ENCODE measurements around the gene MYMX.

MYMX gene

GRCh38 chr6:44171899-44172546 is 44.7 kb upstream of the MYMX start:
- no peak overlapping the region for H3K27ac ChIP-seq
- H3K4me1 ChIP-seq, result no peaks in the 10 kb centered on the region
- no peak overlapping the region for H3K4me2 ChIP-seq (ENCODE audit: low read length)
- no peaks in the 10 kb centered on the region for H3K9me3 ChIP-seq (ENCODE audit: control insufficient read depth, low read length)
- H3K9ac ChIP-seq, result no peak overlapping the region
- no peak overlapping the region for H3K4me3 ChIP-seq (ENCODE audit: low read depth, low read length)
- no peak overlapping the region for H2AFZ ChIP-seq
- no peaks in the 10 kb centered on the region for H3K36me3 ChIP-seq (ENCODE audit: control insufficient read depth, insufficient read depth, low read length)
- H3K79me2 ChIP-seq, result no peaks in the 10 kb centered on the region
- no peak for TF ChIP-seq CTCF (IDR thresholded peaks at IDR 0.05)
- no peaks in the 10 kb centered on the region for H3K27me3 ChIP-seq (ENCODE audit: control insufficient read depth, insufficient read depth, low read length)

GRCh38 chr6:44172731-44173500 is 43.8 kb upstream of the MYMX start:
- Histone ChIP-seq H3K27ac (no peak overlapping the region), H2AFZ (peak overlapping the region; percentile 5), H3K9ac (no peak overlapping the region), H3K27me3 (ENCODE audit: control insufficient read depth, insufficient read depth, low read length) (no peaks in the 10 kb centered on the region), H3K9me3 (ENCODE audit: control insufficient read depth, low read length) (no peaks in the 10 kb centered on the region), H3K4me3 (ENCODE audit: low read depth, low read length) (no peak overlapping the region), H3K36me3 (ENCODE audit: control insufficient read depth, insufficient read depth, low read length) (no peaks in the 10 kb centered on the region), H3K79me2 (no peaks in the 10 kb centered on the region), H3K4me1 (no peaks in the 10 kb centered on the region), H3K4me2 (ENCODE audit: low read length) (no peak overlapping the region)
- TF ChIP-seq CTCF (IDR thresholded peaks at IDR 0.05), result peak; percentile 89

- no peak overlapping the region for H3K4me2 ChIP-seq (ENCODE audit: low read length)
- H3K27ac ChIP-seq, result no peak overlapping the region
- H3K27me3 ChIP-seq (ENCODE audit: control insufficient read depth, insufficient read depth, low read length), result no peaks in the 10 kb centered on the region
Measured at GRCh38 chr6:44176130-44176761, 40.5 kb upstream of the MYMX start.

GRCh38 chr6:44176762-44177509 is 39.8 kb upstream of the MYMX start:
- Histone ChIP-seq H3K4me2 (ENCODE audit: low read length) (no peak overlapping the region), H3K4me3 (ENCODE audit: low read depth, low read length) (no peak overlapping the region), H3K27ac (no peak overlapping the region), H3K4me1 (no peaks in the 10 kb centered on the region), H3K9ac (no peak overlapping the region), H2AFZ (no peak overlapping the region), H3K36me3 (ENCODE audit: control insufficient read depth, insufficient read depth, low read length) (no peaks in the 10 kb centered on the region), H3K79me2 (no peaks in the 10 kb centered on the region), H3K9me3 (ENCODE audit: control insufficient read depth, low read length) (no peaks in the 10 kb centered on the region), H3K27me3 (ENCODE audit: control insufficient read depth, insufficient read depth, low read length) (no peaks in the 10 kb centered on the region)
- TF ChIP-seq CTCF (IDR thresholded peaks at IDR 0.05), result no peak

More at GRCh38 chr6:44176130-44176761, 40.5 kb upstream of the MYMX start:
- Histone ChIP-seq H3K36me3 (ENCODE audit: control insufficient read depth, insufficient read depth, low read length) (no peaks in the 10 kb centered on the region), H3K4me3 (ENCODE audit: low read depth, low read length) (no peak overlapping the region), H3K9me3 (ENCODE audit: control insufficient read depth, low read length) (no peaks in the 10 kb centered on the region), H2AFZ (no peak overlapping the region), H3K4me1 (no peaks in the 10 kb centered on the region), H3K9ac (no peak overlapping the region), H3K79me2 (no peaks in the 10 kb centered on the region)
- TF ChIP-seq CTCF (IDR thresholded peaks at IDR 0.05), result no peak
